Measurements from ENCODE around the gene PARK7.

Gene PARK7

DNA sequence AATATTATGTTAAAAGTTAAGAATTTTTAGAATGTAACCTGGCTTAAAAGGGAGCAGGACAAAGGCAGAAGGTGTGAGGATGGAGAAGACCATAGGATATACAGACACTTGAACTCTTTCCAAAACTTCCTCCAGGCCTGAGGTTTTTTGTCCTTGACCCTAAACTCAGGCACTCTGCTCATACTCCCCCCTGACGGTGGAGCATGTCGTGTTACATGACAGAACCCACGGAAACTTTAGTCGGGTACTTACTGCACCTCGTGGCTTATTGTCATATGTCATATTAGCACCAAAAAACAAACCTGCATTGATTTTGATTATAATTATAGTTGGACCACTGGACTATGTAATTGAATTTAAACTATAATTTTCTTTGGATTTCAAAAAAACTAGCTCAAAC is 41.6 kb upstream of the PARK7 start:
- TF ChIP-seq, protein P1, sequence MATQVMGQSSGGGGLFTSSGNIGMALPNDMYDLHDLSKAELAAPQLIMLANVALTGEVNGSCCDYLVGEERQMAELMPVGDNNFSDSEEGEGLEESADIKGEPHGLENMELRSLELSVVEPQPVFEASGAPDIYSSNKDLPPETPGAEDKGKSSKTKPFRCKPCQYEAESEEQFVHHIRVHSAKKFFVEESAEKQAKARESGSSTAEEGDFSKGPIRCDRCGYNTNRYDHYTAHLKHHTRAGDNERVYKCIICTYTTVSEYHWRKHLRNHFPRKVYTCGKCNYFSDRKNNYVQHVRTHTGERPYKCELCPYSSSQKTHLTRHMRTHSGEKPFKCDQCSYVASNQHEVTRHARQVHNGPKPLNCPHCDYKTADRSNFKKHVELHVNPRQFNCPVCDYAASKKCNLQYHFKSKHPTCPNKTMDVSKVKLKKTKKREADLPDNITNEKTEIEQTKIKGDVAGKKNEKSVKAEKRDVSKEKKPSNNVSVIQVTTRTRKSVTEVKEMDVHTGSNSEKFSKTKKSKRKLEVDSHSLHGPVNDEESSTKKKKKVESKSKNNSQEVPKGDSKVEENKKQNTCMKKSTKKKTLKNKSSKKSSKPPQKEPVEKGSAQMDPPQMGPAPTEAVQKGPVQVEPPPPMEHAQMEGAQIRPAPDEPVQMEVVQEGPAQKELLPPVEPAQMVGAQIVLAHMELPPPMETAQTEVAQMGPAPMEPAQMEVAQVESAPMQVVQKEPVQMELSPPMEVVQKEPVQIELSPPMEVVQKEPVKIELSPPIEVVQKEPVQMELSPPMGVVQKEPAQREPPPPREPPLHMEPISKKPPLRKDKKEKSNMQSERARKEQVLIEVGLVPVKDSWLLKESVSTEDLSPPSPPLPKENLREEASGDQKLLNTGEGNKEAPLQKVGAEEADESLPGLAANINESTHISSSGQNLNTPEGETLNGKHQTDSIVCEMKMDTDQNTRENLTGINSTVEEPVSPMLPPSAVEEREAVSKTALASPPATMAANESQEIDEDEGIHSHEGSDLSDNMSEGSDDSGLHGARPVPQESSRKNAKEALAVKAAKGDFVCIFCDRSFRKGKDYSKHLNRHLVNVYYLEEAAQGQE (IDR thresholded peaks at IDR 0.05; ENCODE audit: insufficient read depth in 1 of 2, low read depth in 2 of 2, low read length in 2 of 2), result no peak
- TF ChIP-seq TAF1 (IDR thresholded peaks at IDR 0.05; ENCODE audit: borderline replicate concordance, insufficient read depth, low read length), result no peak
- no peak for TF ChIP-seq POLR2AphosphoS5 (IDR thresholded peaks at IDR 0.05; ENCODE audit: low read depth, low read length)
- TF ChIP-seq SIN3A (IDR thresholded peaks at IDR 0.05; ENCODE audit: borderline replicate concordance, insufficient read depth, low read length), result no peak
- TF ChIP-seq FOXP2 (optimal IDR thresholded peaks at IDR 0.05; ENCODE audit: borderline replicate concordance, extremely low read depth, extremely low read length, insufficient read depth), result no peak

GRCh38 chr1:7921796-7922195 is 39.7 kb upstream of the PARK7 start:
- no peak for TF ChIP-seq TAF1 (IDR thresholded peaks at IDR 0.05; ENCODE audit: borderline replicate concordance, insufficient read depth, low read length)
- TF ChIP-seq FOXP2 (optimal IDR thresholded peaks at IDR 0.05; ENCODE audit: borderline replicate concordance, extremely low read depth, extremely low read length, insufficient read depth), result no peak
- no peak for TF ChIP-seq POLR2AphosphoS5 (IDR thresholded peaks at IDR 0.05; ENCODE audit: low read depth, low read length)
- TF ChIP-seq, protein P1 (IDR thresholded peaks at IDR 0.05; ENCODE audit: insufficient read depth in 1 of 2, low read depth in 2 of 2, low read length in 2 of 2), result no peak
- no peak for TF ChIP-seq SIN3A (IDR thresholded peaks at IDR 0.05; ENCODE audit: borderline replicate concordance, insufficient read depth, low read length)

- no peak for TF ChIP-seq SIN3A (IDR thresholded peaks at IDR 0.05; ENCODE audit: borderline replicate concordance, insufficient read depth, low read length)
- no peak for TF ChIP-seq FOXP2 (optimal IDR thresholded peaks at IDR 0.05; ENCODE audit: borderline replicate concordance, extremely low read depth, extremely low read length, insufficient read depth)
- TF ChIP-seq, protein P1 (IDR thresholded peaks at IDR 0.05; ENCODE audit: insufficient read depth in 1 of 2, low read depth in 2 of 2, low read length in 2 of 2), result no peak
- TF ChIP-seq POLR2AphosphoS5 (IDR thresholded peaks at IDR 0.05; ENCODE audit: low read depth, low read length), result no peak
- no peak for TF ChIP-seq TAF1 (IDR thresholded peaks at IDR 0.05; ENCODE audit: borderline replicate concordance, insufficient read depth, low read length)
Measured at GRCh38 chr1:7922301-7922700, 39.2 kb upstream of the PARK7 start.

DNA sequence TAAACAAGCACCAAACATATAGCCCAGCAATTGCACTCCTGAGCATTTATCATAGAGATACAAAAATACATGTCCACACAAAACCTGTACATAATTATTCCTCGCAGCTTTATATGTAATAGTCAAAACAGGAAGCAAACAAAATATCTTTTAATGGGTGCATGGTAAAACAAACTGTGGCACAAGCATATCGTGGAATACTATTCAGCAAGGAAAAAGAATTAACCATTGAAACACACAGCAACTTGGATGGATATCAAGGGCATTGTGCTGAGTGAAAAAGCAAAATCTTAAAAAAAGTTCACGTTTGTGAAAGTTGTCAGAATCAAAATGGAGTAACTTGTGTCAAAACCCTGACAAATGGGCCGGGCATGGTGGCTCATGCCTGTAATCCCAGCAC is 33.3 kb upstream of the PARK7 start:
- no peak for TF ChIP-seq SIN3A (IDR thresholded peaks at IDR 0.05; ENCODE audit: borderline replicate concordance, insufficient read depth, low read length)
- TF ChIP-seq POLR2AphosphoS5 (IDR thresholded peaks at IDR 0.05; ENCODE audit: low read depth, low read length), result no peak
- TF ChIP-seq, protein P1 (IDR thresholded peaks at IDR 0.05; ENCODE audit: insufficient read depth in 1 of 2, low read depth in 2 of 2, low read length in 2 of 2), result no peak
- no peak for TF ChIP-seq TAF1 (IDR thresholded peaks at IDR 0.05; ENCODE audit: borderline replicate concordance, insufficient read depth, low read length)
- no peak for TF ChIP-seq FOXP2 (optimal IDR thresholded peaks at IDR 0.05; ENCODE audit: borderline replicate concordance, extremely low read depth, extremely low read length, insufficient read depth)

- TF ChIP-seq SIN3A (IDR thresholded peaks at IDR 0.05; ENCODE audit: borderline replicate concordance, insufficient read depth, low read length) (no peak), TAF1 (IDR thresholded peaks at IDR 0.05; ENCODE audit: borderline replicate concordance, insufficient read depth, low read length) (no peak), FOXP2 (optimal IDR thresholded peaks at IDR 0.05; ENCODE audit: borderline replicate concordance, extremely low read depth, extremely low read length, insufficient read depth) (no peak), POLR2AphosphoS5 (IDR thresholded peaks at IDR 0.05; ENCODE audit: low read depth, low read length) (no peak)
- TF ChIP-seq, protein P1 (IDR thresholded peaks at IDR 0.05; ENCODE audit: insufficient read depth in 1 of 2, low read depth in 2 of 2, low read length in 2 of 2), result no peak
Measured at GRCh38 chr1:7929637-7930036, 31.9 kb upstream of the PARK7 start.

Data from PFSK-1 (cell line).